GM12878 (cell line): Measurements from ENCODE around the gene CXCL13. TPM values are rescaled to one million over a fixed set of nuclear protein-coding genes. Genes with fewer than 3 reads are reported as not detected.

Experiments
- ATAC-seq: fragments of 200-7000 bp; cut with Tn5 transposase; 3 replicates; pipeline ENCODE4 v1.9.1; 2020; ENCODE audit warnings: mild to moderate bottlenecking, moderate library complexity
- BruUV-seq: library from RNA; stranded (reverse); fragments of 400-500 nt; replicated peaks from 2 replicates; lab custom pipeline; 2021; lab: Mats Ljungman, UMichigan
- CTCF ChIA-PET: fragments of 300-600 bp; sonication (Branson Sonifier 250); formaldehyde crosslinking; extraction: SDS; loops from one replicate; lab custom pipeline; 2021; ENCODE audit warnings: inconsistent platforms; lab: Yijun Ruan, JAX
- POLR2A ChIA-PET: fragments of 350-600 bp; formaldehyde crosslinking; extraction: SDS; loops from one replicate; lab custom pipeline; 2021; ENCODE audit warnings: inconsistent platforms; lab: Charles Lee
- RAD21 ChIA-PET: fragments of 300-600 bp; sonication (Branson Sonifier 250); formaldehyde crosslinking; loops from one replicate; lab custom pipeline; 2023; ENCODE audit warnings: antibody characterized with exemption; ENCODE audit not compliant: unreplicated experiment; lab: Charles Lee
- SMC1A ChIA-PET: fragments of 300-600 bp; sonication (Branson Sonifier 250); formaldehyde crosslinking; loops from one replicate; lab custom pipeline; 2023; ENCODE audit not compliant: unreplicated experiment, uncharacterized antibody; lab: Charles Lee
- DNase-seq: peaks from one replicate; pipeline ENCODE4 v3.0.0-alpha.2; 2011; ENCODE audit warnings: low read depth, low spot score
- FAIRE-seq: peaks from 3 replicates; lab custom pipeline; 2011; peaks lifted over from hg19 to GRCh38; lab: Jason Lieb, UNC
- H2AFZ ChIP-seq: 2 replicates; pipeline ENCODE4 v1.6.0; 2011; ENCODE audit warnings: low read depth, low read length, control low read depth; ENCODE audit not compliant: control insufficient read depth
- H3K27ac ChIP-seq: 2 replicates; pipeline ENCODE4 v1.5.1; 2011; ENCODE audit warnings: control low read depth; ENCODE audit not compliant: control insufficient read depth, insufficient read depth
- H3K27me3 ChIP-seq, 2 experiments: replicated peaks in 1 of 2; 2 replicates each; pipeline versions ENCODE4 v1.6.0 to v1.6.1; 2011; ENCODE audit warnings: low read length in 1 of 2; ENCODE audit not compliant: control insufficient read depth in 2 of 2, insufficient read depth in 2 of 2
- H3K36me3 ChIP-seq, 2 experiments: 2 replicates each; pipeline ENCODE4 v1.5.1; 2011; ENCODE audit warnings: low read length in 1 of 2; ENCODE audit not compliant: control insufficient read depth in 2 of 2, insufficient read depth in 2 of 2
- H3K4me1 ChIP-seq: 2 replicates; pipeline ENCODE4 v1.6.1; 2011; ENCODE audit warnings: mild to moderate bottlenecking, low read length, moderate library complexity, mixed read lengths; ENCODE audit not compliant: control insufficient read depth, insufficient read depth
- H3K4me2 ChIP-seq: 2 replicates; pipeline ENCODE4 v1.6.0; 2011; ENCODE audit warnings: control low read depth; ENCODE audit not compliant: control insufficient read depth, insufficient read depth
- H3K4me3 ChIP-seq: fragments of 200-600 bp; sonication (generic); 2 replicates; pipeline ENCODE4 v1.5.1; 2016
- H3K79me2 ChIP-seq: 2 replicates; pipeline ENCODE4 v1.6.0; 2011; ENCODE audit warnings: low read length; ENCODE audit not compliant: control insufficient read depth, insufficient read depth
- H3K9ac ChIP-seq: 2 replicates; pipeline ENCODE4 v1.8.0; 2011; ENCODE audit warnings: low read length, control low read depth, mixed read lengths; ENCODE audit not compliant: control insufficient read depth, insufficient read depth
- H3K9me3 ChIP-seq: replicated peaks from 3 replicates; pipeline ENCODE4 v1.5.1; 2011; ENCODE audit warnings: mild to moderate bottlenecking, low read length; ENCODE audit not compliant: control insufficient read depth, insufficient read depth
- H4K20me1 ChIP-seq: 2 replicates; pipeline ENCODE4 v1.6.0; 2011; ENCODE audit not compliant: control insufficient read depth, insufficient read depth
- EGR1 ChIP-seq, 2 experiments: IDR thresholded peaks; 1 replicate in 1 of 2; 2 replicates in 1 of 2; pipeline ENCODE4 v1.6.1; 2011 to 2012; ENCODE audit warnings: low read depth in 2 of 2, low read length in 2 of 2, borderline replicate concordance in 1 of 2, mild to moderate bottlenecking in 1 of 2, moderate library complexity in 1 of 2
- ESRRA ChIP-seq: IDR thresholded peaks from 2 replicates; pipeline ENCODE4 v1.6.1; 2012; ENCODE audit warnings: mild to moderate bottlenecking, low read length, improper control_type of control experiment
- MTA3 ChIP-seq: IDR thresholded peaks from 2 replicates; pipeline ENCODE4 v1.6.1; 2012; ENCODE audit warnings: low read length, inconsistent platforms, borderline replicate concordance
- NFXL1 ChIP-seq: fragments of 450-650 bp; IDR thresholded peaks from 2 replicates; pipeline ENCODE4 v1.6.1; 2017; ENCODE audit warnings: antibody characterized with exemption, mild to moderate bottlenecking, borderline replicate concordance
- NR2C2 ChIP-seq: IDR thresholded peaks from 2 replicates; pipeline ENCODE4 v1.6.1; 2011; ENCODE audit warnings: borderline replicate concordance, low read depth; ENCODE audit not compliant: control insufficient read depth, insufficient read length
- PAX5 ChIP-seq: IDR thresholded peaks from 2 replicates; pipeline ENCODE4 v1.6.1; 2011; ENCODE audit warnings: low read depth, low read length, borderline replicate concordance
- ZNF217 ChIP-seq: fragments of 450-650 bp; IDR thresholded peaks from 2 replicates; pipeline ENCODE4 v1.6.1; 2017; ENCODE audit warnings: antibody characterized with exemption, mild to moderate bottlenecking
- WGBS: methylation state at CpG from one replicate; pipeline ENCODE4 v1.1.6; 2016; ENCODE audit warnings: low lambda C conversion rate; ENCODE audit not compliant: insufficient replicate concordance, insufficient coverage; ENCODE audit errors: missing lambda C conversion rate; 5-methylcytosine and 5-hydroxymethylcytosine counted together
- in situ Hi-C: fragments of 300-500 bp; cut with MboI; formaldehyde crosslinking; loops from 9 replicates; pipeline ENCODE4 v1.14.3; 2018; ENCODE audit warnings: mixed read lengths
- intact Hi-C: fragments of 100-400 bp; cut with micrococcal nuclease; formaldehyde crosslinking; loops from one replicate; pipeline ENCODE4 v1.14.2; 2022; ENCODE audit not compliant: unreplicated experiment
- polyA plus RNA-seq, 11 experiments: library from polyadenylated mRNA; depleted of rRNA in 4 of 11; unstranded in 6 of 11; stranded (reverse) in 5 of 11; fragments of >200 nt; fragmentation: Nextera tagmentation in 4 of 11; fragmentation: Illumina TruSeq in 1 of 11; extraction: Ambion mirVana in 4 of 11; extraction: Trizol in 1 of 11; gene quantifications; 1 replicate in 1 of 11; 2 replicates in 10 of 11; pipeline versions ENCODE4 v1.2.1 to v1.2.3, GENCODE V29; 2011 to 2016; ENCODE audit warnings: inconsistent platforms in 2 of 11, missing spikeins in 2 of 11, low read depth in 1 of 11
- total RNA-seq, 4 experiments: library from RNA; depleted of rRNA in 3 of 4; stranded (reverse); fragments of >200 nt in 3 of 4; fragmentation: Illumina TruSeq in 1 of 4; extraction: Trizol in 1 of 4; gene quantifications; 2 replicates each; pipeline versions ENCODE4 v1.2.1 to v1.2.3, GENCODE V29; 2013 to 2021
- TF ChIP-seq, protein P1 (sequence below), 3 experiments: IDR thresholded peaks in 2 of 3; conservative IDR thresholded peaks in 1 of 3; 2 replicates each; pipeline ENCODE4 v1.5.1; 2011; ENCODE audit warnings: low read depth in 3 of 3, low read length in 3 of 3, mild to moderate bottlenecking in 3 of 3, control low read depth in 2 of 3, moderate library complexity in 2 of 3, inconsistent platforms in 1 of 3, mixed read lengths in 1 of 3; ENCODE audit not compliant: control insufficient read depth in 2 of 3, insufficient read depth in 1 of 3; ENCODE audit errors: extremely low read depth in 1 of 3
- TF ChIP-seq, protein P2 (sequence below): fragments of 150-350 bp; IDR thresholded peaks from 2 replicates; pipeline ENCODE4 v1.6.1; 2016; ENCODE audit warnings: low read depth, low read length
- TF ChIP-seq, protein P3 (sequence below): fragments of 450-650 bp; IDR thresholded peaks from 2 replicates; pipeline ENCODE4 v1.6.1; 2017; ENCODE audit warnings: mild to moderate bottlenecking, low read depth, inconsistent platforms; ENCODE audit not compliant: poor library complexity, severe bottlenecking
- TF ChIP-seq, protein P4 (sequence below): fragments of 450-650 bp; conservative IDR thresholded peaks from 2 replicates; pipeline ENCODE4 v1.6.1; 2017; ENCODE audit warnings: mild to moderate bottlenecking, moderate library complexity
- TF ChIP-seq, protein P5 (sequence below): fragments of 450-650 bp; IDR thresholded peaks from 2 replicates; pipeline ENCODE4 v1.6.1; 2017; ENCODE audit warnings: low read depth, mild to moderate bottlenecking, moderate library complexity

Gene CXCL13
- total and polyA plus RNA-seq, 10 of the 15 experiments (the other 5 are each of a cell fraction or from before 2014, with no cell fraction given) = 0.05 to 0.16 TPM; not detected in 8

DNA sequence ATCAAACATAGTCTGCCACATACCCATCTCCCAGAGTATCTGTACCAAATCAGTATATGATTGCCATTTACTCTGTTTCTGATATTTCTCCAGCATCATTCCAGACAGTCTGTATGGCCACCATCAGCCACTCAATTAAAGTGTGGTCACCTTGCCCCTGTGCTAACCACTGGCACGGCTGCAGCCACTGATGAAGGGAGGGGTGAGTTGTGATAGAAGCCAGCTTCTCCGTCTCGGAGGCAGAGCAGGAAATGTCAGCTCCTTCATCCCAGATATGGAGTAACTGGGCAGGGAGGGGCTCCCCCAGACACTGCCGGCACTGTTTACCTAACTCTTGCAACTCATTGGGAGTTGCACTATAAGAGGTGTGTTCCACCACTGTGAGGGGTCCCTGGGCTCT lies 30.3 kb downstream of the CXCL13 start:
- in situ Hi-C loops = no loop called here
- H3K9me3 ChIP-seq = no peaks in the 10 kb centered on the region; the same call in 2 of the 3 replicates
- no peaks in the 10 kb centered on the region for H3K4me1 ChIP-seq
- intact Hi-C loops = no loop called here
- no peaks in the 10 kb centered on the region for H3K79me2 ChIP-seq
- DNase-seq (no peak), FAIRE-seq (no peak), ATAC-seq (no peak)
- H3K4me2 ChIP-seq = no peak overlapping the region
- ChIA-PET CTCF (no interaction called here), SMC1A (no interaction called here), RAD21 (no interaction called here), POLR2A (no interaction called here)
- H3K27me3 ChIP-seq = no peaks in the 10 kb centered on the region
- H2AFZ ChIP-seq = no peak overlapping the region
- H3K4me3 ChIP-seq = no peak overlapping the region
- no TSS peak for BruUV-seq
- H4K20me1 ChIP-seq = no peaks in the 10 kb centered on the region
- no peak overlapping the region for H3K27ac ChIP-seq
- WGBS = 46% methylated on average over 4 of the region's 4 CpGs
- H3K36me3 ChIP-seq = no peaks in the 10 kb centered on the region
- no peak overlapping the region for H3K9ac ChIP-seq
- TF ChIP-seq MTA3 (no peak), ZNF217 (no peak), NR2C2 (no peak), NFXL1 (no peak), PAX5 (no peak), EGR1 (IDR thresholded peaks at IDR 0.05; ENCODE audit: borderline replicate concordance in 1 of 2, low read depth in 2 of 2, low read length in 2 of 2) (no peak), ESRRA (no peak)
- TF ChIP-seq, protein P1, sequence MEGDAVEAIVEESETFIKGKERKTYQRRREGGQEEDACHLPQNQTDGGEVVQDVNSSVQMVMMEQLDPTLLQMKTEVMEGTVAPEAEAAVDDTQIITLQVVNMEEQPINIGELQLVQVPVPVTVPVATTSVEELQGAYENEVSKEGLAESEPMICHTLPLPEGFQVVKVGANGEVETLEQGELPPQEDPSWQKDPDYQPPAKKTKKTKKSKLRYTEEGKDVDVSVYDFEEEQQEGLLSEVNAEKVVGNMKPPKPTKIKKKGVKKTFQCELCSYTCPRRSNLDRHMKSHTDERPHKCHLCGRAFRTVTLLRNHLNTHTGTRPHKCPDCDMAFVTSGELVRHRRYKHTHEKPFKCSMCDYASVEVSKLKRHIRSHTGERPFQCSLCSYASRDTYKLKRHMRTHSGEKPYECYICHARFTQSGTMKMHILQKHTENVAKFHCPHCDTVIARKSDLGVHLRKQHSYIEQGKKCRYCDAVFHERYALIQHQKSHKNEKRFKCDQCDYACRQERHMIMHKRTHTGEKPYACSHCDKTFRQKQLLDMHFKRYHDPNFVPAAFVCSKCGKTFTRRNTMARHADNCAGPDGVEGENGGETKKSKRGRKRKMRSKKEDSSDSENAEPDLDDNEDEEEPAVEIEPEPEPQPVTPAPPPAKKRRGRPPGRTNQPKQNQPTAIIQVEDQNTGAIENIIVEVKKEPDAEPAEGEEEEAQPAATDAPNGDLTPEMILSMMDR (IDR thresholded peaks at IDR 0.05 in 2 of 3, conservative IDR thresholded peaks at IDR 0.05 in 1 of 3; ENCODE audit: control insufficient read depth in 2 of 3, extremely low read depth in 1 of 3, insufficient read depth in 1 of 3, low read depth in 3 of 3, low read length in 3 of 3) = no peak
- TF ChIP-seq, protein P2, sequence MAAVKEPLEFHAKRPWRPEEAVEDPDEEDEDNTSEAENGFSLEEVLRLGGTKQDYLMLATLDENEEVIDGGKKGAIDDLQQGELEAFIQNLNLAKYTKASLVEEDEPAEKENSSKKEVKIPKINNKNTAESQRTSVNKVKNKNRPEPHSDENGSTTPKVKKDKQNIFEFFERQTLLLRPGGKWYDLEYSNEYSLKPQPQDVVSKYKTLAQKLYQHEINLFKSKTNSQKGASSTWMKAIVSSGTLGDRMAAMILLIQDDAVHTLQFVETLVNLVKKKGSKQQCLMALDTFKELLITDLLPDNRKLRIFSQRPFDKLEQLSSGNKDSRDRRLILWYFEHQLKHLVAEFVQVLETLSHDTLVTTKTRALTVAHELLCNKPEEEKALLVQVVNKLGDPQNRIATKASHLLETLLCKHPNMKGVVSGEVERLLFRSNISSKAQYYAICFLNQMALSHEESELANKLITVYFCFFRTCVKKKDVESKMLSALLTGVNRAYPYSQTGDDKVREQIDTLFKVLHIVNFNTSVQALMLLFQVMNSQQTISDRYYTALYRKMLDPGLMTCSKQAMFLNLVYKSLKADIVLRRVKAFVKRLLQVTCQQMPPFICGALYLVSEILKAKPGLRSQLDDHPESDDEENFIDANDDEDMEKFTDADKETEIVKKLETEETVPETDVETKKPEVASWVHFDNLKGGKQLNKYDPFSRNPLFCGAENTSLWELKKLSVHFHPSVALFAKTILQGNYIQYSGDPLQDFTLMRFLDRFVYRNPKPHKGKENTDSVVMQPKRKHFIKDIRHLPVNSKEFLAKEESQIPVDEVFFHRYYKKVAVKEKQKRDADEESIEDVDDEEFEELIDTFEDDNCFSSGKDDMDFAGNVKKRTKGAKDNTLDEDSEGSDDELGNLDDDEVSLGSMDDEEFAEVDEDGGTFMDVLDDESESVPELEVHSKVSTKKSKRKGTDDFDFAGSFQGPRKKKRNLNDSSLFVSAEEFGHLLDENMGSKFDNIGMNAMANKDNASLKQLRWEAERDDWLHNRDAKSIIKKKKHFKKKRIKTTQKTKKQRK = no peak
- TF ChIP-seq, protein P3, sequence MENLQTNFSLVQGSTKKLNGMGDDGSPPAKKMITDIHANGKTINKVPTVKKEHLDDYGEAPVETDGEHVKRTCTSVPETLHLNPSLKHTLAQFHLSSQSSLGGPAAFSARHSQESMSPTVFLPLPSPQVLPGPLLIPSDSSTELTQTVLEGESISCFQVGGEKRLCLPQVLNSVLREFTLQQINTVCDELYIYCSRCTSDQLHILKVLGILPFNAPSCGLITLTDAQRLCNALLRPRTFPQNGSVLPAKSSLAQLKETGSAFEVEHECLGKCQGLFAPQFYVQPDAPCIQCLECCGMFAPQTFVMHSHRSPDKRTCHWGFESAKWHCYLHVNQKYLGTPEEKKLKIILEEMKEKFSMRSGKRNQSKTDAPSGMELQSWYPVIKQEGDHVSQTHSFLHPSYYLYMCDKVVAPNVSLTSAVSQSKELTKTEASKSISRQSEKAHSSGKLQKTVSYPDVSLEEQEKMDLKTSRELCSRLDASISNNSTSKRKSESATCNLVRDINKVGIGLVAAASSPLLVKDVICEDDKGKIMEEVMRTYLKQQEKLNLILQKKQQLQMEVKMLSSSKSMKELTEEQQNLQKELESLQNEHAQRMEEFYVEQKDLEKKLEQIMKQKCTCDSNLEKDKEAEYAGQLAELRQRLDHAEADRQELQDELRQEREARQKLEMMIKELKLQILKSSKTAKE = no peak
- TF ChIP-seq, protein P4, sequence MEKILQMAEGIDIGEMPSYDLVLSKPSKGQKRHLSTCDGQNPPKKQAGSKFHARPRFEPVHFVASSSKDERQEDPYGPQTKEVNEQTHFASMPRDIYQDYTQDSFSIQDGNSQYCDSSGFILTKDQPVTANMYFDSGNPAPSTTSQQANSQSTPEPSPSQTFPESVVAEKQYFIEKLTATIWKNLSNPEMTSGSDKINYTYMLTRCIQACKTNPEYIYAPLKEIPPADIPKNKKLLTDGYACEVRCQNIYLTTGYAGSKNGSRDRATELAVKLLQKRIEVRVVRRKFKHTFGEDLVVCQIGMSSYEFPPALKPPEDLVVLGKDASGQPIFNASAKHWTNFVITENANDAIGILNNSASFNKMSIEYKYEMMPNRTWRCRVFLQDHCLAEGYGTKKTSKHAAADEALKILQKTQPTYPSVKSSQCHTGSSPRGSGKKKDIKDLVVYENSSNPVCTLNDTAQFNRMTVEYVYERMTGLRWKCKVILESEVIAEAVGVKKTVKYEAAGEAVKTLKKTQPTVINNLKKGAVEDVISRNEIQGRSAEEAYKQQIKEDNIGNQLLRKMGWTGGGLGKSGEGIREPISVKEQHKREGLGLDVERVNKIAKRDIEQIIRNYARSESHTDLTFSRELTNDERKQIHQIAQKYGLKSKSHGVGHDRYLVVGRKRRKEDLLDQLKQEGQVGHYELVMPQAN = no peak
- TF ChIP-seq, protein P5, sequence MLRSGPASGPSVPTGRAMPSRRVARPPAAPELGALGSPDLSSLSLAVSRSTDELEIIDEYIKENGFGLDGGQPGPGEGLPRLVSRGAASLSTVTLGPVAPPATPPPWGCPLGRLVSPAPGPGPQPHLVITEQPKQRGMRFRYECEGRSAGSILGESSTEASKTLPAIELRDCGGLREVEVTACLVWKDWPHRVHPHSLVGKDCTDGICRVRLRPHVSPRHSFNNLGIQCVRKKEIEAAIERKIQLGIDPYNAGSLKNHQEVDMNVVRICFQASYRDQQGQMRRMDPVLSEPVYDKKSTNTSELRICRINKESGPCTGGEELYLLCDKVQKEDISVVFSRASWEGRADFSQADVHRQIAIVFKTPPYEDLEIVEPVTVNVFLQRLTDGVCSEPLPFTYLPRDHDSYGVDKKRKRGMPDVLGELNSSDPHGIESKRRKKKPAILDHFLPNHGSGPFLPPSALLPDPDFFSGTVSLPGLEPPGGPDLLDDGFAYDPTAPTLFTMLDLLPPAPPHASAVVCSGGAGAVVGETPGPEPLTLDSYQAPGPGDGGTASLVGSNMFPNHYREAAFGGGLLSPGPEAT = no peak
